ENCODE measurements around the gene GRPR. TPM values are rescaled to one million over a fixed set of nuclear protein-coding genes. Genes with fewer than 3 reads are reported as not detected.

GRPR gene
- total and polyA plus RNA-seq, 2 donors (not counting 1 experiment from before 2014, with no cell fraction given), result 0.33 to 4.1 TPM

DNA sequence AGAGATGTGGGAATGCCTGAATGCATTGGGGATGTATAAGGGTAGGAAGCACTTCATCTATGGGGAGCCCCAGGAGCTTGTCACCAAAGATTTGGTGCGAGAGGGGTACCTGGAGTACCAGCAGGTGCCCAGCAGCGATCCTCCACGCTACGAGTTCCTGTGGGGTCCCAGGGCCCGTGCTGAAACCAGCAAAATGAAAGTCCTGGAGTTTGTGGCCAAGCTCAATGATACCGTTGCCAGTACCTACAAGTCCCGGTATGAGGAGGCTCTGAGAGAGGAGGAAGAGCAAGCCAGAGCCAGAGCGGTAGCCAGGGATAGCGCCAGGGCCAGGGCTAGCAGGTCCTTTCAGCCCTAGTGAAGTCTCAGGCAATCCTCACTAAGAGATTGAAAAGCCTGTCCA, 47.7 kb downstream of the GRPR start:
- H4K20me1 ChIP-seq (ENCODE audit: control insufficient read depth, extremely low read depth, insufficient read depth, low read length), result no peaks in the 10 kb centered on the region
- H3K36me3 ChIP-seq (ENCODE audit: control insufficient read depth, insufficient read depth, low read length), result no peaks in the 10 kb centered on the region
- no peak overlapping the region for H2AFZ ChIP-seq (ENCODE audit: low read length)
- no peak overlapping the region for H3K4me2 ChIP-seq (ENCODE audit: extremely low read depth, insufficient read depth, low read length)
- no peak overlapping the region for H3K4me3 ChIP-seq (replicated peaks in 1 of 4; ENCODE audit: control extremely low read depth in 1 of 4, insufficient read depth in 1 of 4, low read depth in 3 of 4, low read length in 4 of 4)
- H3K27me3 ChIP-seq (ENCODE audit: control insufficient read depth, insufficient read depth, low read length), result no peaks in the 10 kb centered on the region
- no peak for TF ChIP-seq CTCF (conservative IDR thresholded peaks at IDR 0.05 in 1 of 2, IDR thresholded peaks at IDR 0.05 in 1 of 2; ENCODE audit: low read depth in 1 of 2, low read length in 2 of 2)
- no peak for TF ChIP-seq EZH2 (IDR thresholded peaks at IDR 0.05; ENCODE audit: low read length, missing control alignments)
- H3K4me1 ChIP-seq (ENCODE audit: control insufficient read depth, extremely low read depth, insufficient read depth, low read length), result no peaks in the 10 kb centered on the region
- DNase-seq (ENCODE audit: low read depth in 2 of 2), result no peak
- no peak overlapping the region for H3K27ac ChIP-seq (ENCODE audit: insufficient read depth, low read length)
- H3K79me2 ChIP-seq (ENCODE audit: control insufficient read depth, insufficient read depth, low read length), result no peaks in the 10 kb centered on the region
- no peak overlapping the region for H3K9ac ChIP-seq (ENCODE audit: insufficient read depth, low read length)
- H3K9me3 ChIP-seq (ENCODE audit: control insufficient read depth, insufficient read depth, low read depth, low read length), result no peaks in the 10 kb centered on the region

DNA sequence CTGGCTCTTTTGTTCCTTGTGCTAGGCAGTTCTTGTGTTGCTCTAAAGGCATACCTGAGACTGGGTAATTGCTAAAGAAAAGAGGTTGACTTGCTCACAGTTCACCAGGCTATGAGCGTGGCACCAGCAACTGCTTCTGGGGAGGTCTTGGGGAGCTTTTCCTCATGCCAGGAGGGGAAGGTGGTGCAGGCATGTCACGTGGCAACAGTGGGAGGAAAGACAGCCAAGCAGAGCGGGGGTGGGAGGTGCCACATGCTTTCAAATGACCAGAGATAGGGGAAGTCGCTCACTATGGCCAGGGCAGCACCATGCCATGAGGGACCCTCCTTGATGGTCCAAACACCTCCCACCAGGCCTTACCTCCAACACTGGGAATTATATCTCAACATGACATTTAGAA, 48.6 kb downstream of the GRPR start:
- no peaks in the 10 kb centered on the region for H3K4me1 ChIP-seq (ENCODE audit: control insufficient read depth, extremely low read depth, insufficient read depth, low read length)
- no peak for DNase-seq (ENCODE audit: low read depth in 2 of 2)
- H3K9me3 ChIP-seq (ENCODE audit: control insufficient read depth, insufficient read depth, low read depth, low read length), result no peaks in the 10 kb centered on the region
- H3K36me3 ChIP-seq (ENCODE audit: control insufficient read depth, insufficient read depth, low read length), result no peaks in the 10 kb centered on the region
- no peaks in the 10 kb centered on the region for H3K27me3 ChIP-seq (ENCODE audit: control insufficient read depth, insufficient read depth, low read length)
- TF ChIP-seq EZH2 (IDR thresholded peaks at IDR 0.05; ENCODE audit: low read length, missing control alignments), result no peak
- no peak for TF ChIP-seq CTCF (conservative IDR thresholded peaks at IDR 0.05 in 1 of 2, IDR thresholded peaks at IDR 0.05 in 1 of 2; ENCODE audit: low read depth in 1 of 2, low read length in 2 of 2)
- H3K4me2 ChIP-seq (ENCODE audit: extremely low read depth, insufficient read depth, low read length), result no peak overlapping the region
- H4K20me1 ChIP-seq (ENCODE audit: control insufficient read depth, extremely low read depth, insufficient read depth, low read length), result no peaks in the 10 kb centered on the region
- no peak overlapping the region for H3K27ac ChIP-seq (ENCODE audit: insufficient read depth, low read length)
- no peak overlapping the region for H3K9ac ChIP-seq (ENCODE audit: insufficient read depth, low read length)
- H3K4me3 ChIP-seq (replicated peaks in 1 of 4; ENCODE audit: control extremely low read depth in 1 of 4, insufficient read depth in 1 of 4, low read depth in 3 of 4, low read length in 4 of 4), result no peak overlapping the region
- no peak overlapping the region for H2AFZ ChIP-seq (ENCODE audit: low read length)
- no peaks in the 10 kb centered on the region for H3K79me2 ChIP-seq (ENCODE audit: control insufficient read depth, insufficient read depth, low read length)

DNA sequence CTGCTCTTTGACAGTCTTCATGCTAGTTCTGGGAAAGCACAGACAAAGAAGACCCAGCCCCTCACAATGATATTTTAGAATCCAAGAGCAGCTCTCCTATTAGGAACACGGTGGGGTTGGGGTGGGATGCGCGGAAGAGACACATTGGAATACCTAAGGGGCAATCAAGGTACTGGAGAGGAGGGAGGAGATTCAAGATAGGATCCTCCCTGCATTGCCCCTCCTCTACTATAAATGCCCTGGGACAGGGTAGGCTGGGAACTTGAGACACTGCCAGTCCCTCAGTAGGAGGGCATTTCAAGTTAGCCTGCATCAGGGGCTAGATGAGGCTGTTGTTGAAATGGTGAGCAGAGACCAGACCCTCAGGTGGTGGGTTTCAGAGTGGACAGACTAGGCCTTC, 49.0 kb downstream of the GRPR start:
- no peaks in the 10 kb centered on the region for H3K79me2 ChIP-seq (ENCODE audit: control insufficient read depth, insufficient read depth, low read length)
- no peak for DNase-seq (ENCODE audit: low read depth in 2 of 2)
- no peaks in the 10 kb centered on the region for H3K27me3 ChIP-seq (ENCODE audit: control insufficient read depth, insufficient read depth, low read length)

More for the DNA sequence above, 49.0 kb downstream of the GRPR start:
- Histone ChIP-seq H3K4me1 (ENCODE audit: control insufficient read depth, extremely low read depth, insufficient read depth, low read length) (no peaks in the 10 kb centered on the region), H3K27ac (ENCODE audit: insufficient read depth, low read length) (no peak overlapping the region), H3K9ac (ENCODE audit: insufficient read depth, low read length) (no peak overlapping the region), H2AFZ (ENCODE audit: low read length) (no peak overlapping the region), H3K36me3 (ENCODE audit: control insufficient read depth, insufficient read depth, low read length) (no peaks in the 10 kb centered on the region), H3K4me2 (ENCODE audit: extremely low read depth, insufficient read depth, low read length) (no peak overlapping the region), H3K9me3 (ENCODE audit: control insufficient read depth, insufficient read depth, low read depth, low read length) (no peaks in the 10 kb centered on the region), H3K4me3 (replicated peaks in 1 of 4; ENCODE audit: control extremely low read depth in 1 of 4, insufficient read depth in 1 of 4, low read depth in 3 of 4, low read length in 4 of 4) (no peak overlapping the region), H4K20me1 (ENCODE audit: control insufficient read depth, extremely low read depth, insufficient read depth, low read length) (no peaks in the 10 kb centered on the region)
- TF ChIP-seq EZH2 (IDR thresholded peaks at IDR 0.05; ENCODE audit: low read length, missing control alignments), result no peak
- no peak for TF ChIP-seq CTCF (conservative IDR thresholded peaks at IDR 0.05 in 1 of 2, IDR thresholded peaks at IDR 0.05 in 1 of 2; ENCODE audit: low read depth in 1 of 2, low read length in 2 of 2)
